Endometrium (tissue), 2 donors: ENCODE data around the gene TFAP2E.

Experiments used
- FAIRE-seq: peaks from 2 replicates; lab custom pipeline; 2012; peaks lifted over from hg19 to GRCh38; lab: Jason Lieb, UNC
- donor health status: control.
- donor health status: control.

The TFAP2E gene

DNA sequence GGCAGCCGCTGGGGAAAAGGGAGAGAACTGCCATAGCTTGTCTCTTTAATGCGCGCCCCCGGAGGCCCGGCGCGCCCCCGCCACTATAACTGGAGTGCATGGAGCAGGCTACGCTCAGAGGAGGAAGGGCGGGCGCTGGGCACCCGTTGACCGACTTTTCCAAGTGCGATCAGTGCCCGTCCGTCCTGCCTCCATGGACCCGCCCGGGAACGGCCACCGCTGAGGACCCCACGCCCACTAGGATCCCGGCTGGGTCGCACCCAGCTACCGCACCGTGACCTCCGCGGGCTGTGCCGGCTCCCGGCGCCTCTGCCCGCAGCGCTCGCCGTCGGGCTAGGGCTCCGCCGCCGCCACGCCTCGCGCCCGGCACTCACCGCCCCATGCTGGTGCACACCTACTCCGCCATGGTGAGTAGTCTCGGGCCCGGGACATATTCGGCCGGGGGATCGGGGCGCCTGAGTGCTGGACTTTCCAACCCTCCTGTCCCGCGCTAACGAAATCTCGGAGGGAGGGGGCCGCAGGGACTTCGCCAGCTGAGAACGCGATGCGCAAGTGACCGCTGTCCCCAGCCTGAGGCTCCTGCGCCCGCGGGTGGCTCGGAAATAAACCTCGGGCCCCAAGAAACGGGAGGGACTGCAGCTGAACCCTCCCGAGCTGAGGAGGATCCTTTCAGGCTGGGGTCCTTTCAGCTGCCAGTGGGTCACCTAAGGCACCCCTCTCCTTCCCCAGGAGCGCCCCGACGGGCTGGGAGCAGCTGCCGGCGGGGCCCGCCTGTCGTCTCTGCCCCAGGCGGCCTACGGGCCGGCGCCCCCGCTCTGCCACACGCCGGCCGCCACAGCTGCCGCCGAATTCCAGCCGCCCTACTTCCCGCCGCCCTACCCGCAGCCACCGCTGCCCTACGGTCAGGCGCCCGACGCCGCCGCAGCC, at the start of gene TFAP2E:
Gene TFAP2E, plus strand, starts transcription at position 117 of the 927 bp plus-strand sequence. Its CDS starts 264 bp downstream, at position 381.
- no peak for FAIRE-seq

GRCh38 chr1:35524106-35524505, 49.0 kb upstream of the TFAP2E start:
- no peak for FAIRE-seq

DNA sequence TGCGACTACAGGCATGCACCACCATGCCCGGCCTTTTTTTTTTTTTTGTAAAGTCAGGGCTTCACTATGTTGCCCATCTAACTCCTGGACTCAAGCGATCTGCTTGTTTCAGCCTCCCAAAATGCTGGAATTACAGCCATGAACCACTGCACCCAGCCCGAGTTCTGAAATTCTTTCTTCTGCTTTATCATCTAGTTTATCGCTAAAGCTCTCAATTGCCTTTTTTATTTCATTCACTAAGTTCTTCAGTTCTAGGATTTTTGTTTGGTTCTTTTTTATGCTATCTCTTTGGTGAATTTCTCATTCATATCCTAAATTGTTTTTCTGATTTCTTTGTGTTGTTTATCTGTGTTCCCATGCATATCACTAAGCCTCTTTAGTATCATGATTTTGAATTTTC, 42.9 kb upstream of the TFAP2E start:
- no peak for FAIRE-seq

- FAIRE-seq = no peak
Observed at GRCh38 chr1:35530946-35531345, 42.2 kb upstream of the TFAP2E start.

- FAIRE-seq = no peak
Observed at GRCh38 chr1:35531368-35531767, 41.7 kb upstream of the TFAP2E start.

- FAIRE-seq = no peak
Observed at GRCh38 chr1:35532497-35533223, 40.5 kb upstream of the TFAP2E start.

GRCh38 chr1:35533586-35533985, 39.5 kb upstream of the TFAP2E start:
- FAIRE-seq = no peak

GRCh38 chr1:35535243-35535642, 37.9 kb upstream of the TFAP2E start:
- no peak for FAIRE-seq

DNA sequence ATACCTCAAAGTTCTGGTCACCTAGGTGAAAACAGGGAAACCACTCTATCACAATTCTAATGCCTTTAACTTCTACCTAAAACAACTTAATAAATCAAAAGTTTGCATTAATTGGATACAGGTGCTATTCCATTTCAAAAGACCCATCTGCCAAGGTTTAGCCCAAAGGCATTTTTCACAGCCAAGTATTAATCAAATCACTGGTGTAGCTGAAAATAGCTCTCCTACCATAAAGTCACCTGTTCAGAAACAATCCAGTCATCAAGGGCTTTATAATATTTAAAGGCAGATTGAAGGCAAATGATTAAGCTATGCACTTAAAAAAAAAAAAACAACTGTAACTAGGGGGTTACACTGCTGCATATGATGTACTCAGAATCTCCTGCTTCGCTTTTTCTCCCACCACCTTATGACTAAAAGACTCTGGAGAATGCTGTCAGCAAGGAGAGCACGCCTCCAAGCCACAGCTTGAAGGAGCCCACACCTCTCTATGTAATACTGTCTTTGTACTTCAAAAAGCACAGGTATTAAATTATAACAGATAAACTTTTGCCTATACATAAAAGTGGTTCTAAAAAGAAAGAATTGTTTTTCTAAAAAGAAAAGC, 36.5 kb upstream of the TFAP2E start:
- no peak for FAIRE-seq

DNA sequence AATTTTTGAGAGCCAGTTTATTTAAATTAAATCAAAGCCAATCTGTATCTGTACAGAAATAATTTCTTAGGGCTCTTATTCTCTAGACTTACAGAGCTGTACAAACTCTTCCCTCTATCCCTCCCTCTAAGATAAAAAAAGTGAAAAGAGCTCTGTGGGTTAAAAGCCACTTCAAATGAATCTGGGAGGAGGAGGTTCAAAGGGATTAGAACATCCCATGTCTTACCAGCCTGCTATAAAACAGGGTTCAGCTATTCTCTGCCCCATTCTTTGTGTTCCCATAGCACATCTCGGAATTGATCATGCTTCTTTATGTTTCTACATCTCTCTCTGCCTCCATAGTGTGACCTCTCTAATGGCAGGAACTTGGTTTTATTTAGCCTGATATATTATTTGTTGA, 35.3 kb upstream of the TFAP2E start:
- FAIRE-seq = no peak

GRCh38 chr1:35539073-35539823, 33.9 kb upstream of the TFAP2E start:
- no peak for FAIRE-seq

DNA sequence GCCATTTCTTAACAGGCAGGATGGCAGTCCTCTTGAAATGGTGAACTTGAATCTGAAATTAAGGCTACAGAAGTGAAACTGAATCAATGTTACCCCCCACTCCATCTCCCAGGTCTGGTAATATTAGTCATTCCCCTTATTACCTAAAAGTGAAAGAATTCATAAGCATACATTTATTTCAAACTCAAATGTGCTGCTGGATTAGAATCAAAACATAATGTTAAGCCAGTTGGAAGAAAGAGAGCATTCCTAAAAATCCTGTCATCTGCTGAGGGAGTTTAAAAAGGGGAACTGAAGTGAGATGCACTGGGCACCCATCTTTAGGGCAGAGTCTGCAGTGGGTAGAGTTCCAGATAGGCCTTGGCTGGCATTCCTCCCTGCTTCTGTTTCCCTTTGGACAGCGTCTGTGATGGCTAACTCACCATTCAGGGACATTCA, 33.3 kb upstream of the TFAP2E start:
- FAIRE-seq = no peak

DNA sequence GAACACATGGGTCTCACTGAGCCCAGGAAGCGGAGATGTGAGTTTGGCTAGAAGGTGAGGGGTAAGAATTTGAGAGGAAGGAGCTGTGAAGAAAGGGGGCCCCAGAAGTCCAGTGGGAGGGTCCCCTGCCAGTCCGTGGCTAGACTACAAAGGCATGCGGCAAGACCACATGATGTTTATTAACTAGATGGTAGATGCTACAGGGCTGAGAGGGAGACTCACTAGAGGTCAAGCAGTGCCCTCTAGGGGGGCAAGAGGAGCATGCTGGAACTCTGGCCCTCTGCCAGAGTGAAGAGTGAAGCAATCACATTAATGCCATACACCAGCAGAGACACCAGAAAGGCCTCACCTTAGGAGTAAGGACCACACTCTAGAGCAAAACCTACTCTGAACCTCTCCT, 28.1 kb upstream of the TFAP2E start:
- FAIRE-seq = no peak

DNA sequence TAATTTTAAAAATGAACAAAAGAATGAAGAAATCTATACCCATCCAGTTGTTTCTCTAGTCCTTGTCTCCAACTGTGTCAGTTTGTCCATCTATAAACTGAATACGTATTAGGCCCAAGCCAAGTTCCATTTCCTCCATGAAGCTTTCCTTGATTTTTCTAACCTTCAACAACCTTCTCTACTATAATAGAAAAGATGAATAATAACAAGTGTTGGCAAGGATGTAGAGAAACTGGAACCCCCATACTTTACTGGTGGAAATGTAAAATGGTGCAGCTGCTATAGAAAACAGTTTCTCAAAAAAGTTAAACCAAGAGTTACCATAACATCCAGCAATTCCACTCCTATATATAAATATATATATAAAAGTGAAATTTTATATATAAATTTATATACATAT, 26.5 kb upstream of the TFAP2E start:
- no peak for FAIRE-seq

GRCh38 chr1:35553851-35554250, 19.3 kb upstream of the TFAP2E start:
- no peak for FAIRE-seq

- FAIRE-seq = no peak
Observed at GRCh38 chr1:35554266-35555211, 18.6 kb upstream of the TFAP2E start.

GRCh38 chr1:35555212-35555584, 17.9 kb upstream of the TFAP2E start:
- FAIRE-seq = no peak

- FAIRE-seq = no peak
Observed at GRCh38 chr1:35555601-35556477, 17.3 kb upstream of the TFAP2E start.

DNA sequence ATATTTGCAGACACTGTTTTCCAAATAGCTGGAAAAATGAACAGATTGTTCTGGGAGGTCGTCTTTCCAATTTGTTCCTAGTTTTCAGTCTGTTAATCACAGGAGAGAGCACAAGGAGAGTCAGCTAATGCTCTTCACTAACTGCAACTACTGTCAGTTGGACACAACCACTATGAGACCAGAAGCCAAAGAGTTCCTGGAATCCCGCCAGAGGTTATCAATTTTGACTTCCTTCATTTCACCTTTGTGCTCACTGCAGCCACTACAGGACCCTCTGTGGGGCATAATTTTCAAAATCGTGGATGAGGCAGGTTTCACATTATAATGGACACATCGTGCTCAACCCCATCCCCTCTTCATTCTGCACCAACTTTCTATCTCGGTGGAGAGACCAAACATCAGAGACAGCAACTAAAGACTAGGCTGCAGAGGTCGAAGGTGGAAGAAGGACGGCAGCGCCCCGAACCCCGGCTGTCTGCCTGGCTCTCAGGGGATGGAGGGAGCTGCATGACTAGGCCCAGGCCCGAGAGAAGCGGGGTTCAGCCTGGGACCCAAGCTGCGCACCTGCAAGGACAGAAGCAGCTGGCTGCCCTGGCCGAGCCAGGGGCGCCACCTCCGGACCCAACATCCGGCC, 16.5 kb upstream of the TFAP2E start:
- no peak for FAIRE-seq
